HepG2 (cell line): Measurements from ENCODE around the gene ITPK1. TPM values are rescaled to one million over a fixed set of nuclear protein-coding genes. Genes with fewer than 3 reads are reported as not detected.

Experiments
- ATAC-seq: fragments of 200-7000 bp; cut with Tn5 transposase; 3 replicates; pipeline ENCODE4 v1.9.1; 2020; ENCODE audit warnings: mild to moderate bottlenecking, moderate library complexity
- BruUV-seq: library from RNA; stranded (reverse); fragments of 400-500 nt; replicated peaks from 2 replicates; lab custom pipeline; 2021; lab: Mats Ljungman, UMichigan
- CTCF ChIA-PET: fragments of 300-600 bp; formaldehyde crosslinking; extraction: SDS; loops from one replicate; lab custom pipeline; 2021; ENCODE audit warnings: low total read pairs, inconsistent platforms, low intra/inter-chr PET ratio; lab: Yijun Ruan, JAX
- POLR2A ChIA-PET: fragments of 350-600 bp; sonication (Branson Sonifier 250); formaldehyde crosslinking; loops from one replicate; lab custom pipeline; 2020; ENCODE audit warnings: antibody characterized with exemption, inconsistent platforms; lab: Yijun Ruan, JAX
- DNase-seq: peaks from one replicate; pipeline ENCODE4 v3.0.0-alpha.2; 2015; ENCODE audit warnings: low spot score
- FAIRE-seq: peaks from 3 replicates; lab custom pipeline; 2011; peaks lifted over from hg19 to GRCh38; lab: Jason Lieb, UNC
- H2AFZ ChIP-seq: one replicate; pipeline ENCODE4 v1.6.1; 2011; ENCODE audit warnings: low read length, inconsistent platforms
- H3K27ac ChIP-seq: fragments of 300-600 bp; 3 replicates; pipeline ENCODE4 v1.8.0; 2011; ENCODE audit warnings: mixed run types, mild to moderate bottlenecking, mixed read lengths, low read length, inconsistent platforms; ENCODE audit not compliant: insufficient read depth; ENCODE audit errors: extremely low read length
- H3K27me3 ChIP-seq, 2 experiments: fragments of 200-600 bp in 1 of 2; 2 replicates in 1 of 2; 3 replicates in 1 of 2; pipeline versions ENCODE4 v1.6.0 to v1.8.0; 2011; ENCODE audit warnings: low read length in 2 of 2, mild to moderate bottlenecking in 2 of 2, moderate library complexity in 2 of 2, inconsistent platforms in 1 of 2; ENCODE audit not compliant: insufficient read depth in 2 of 2, control insufficient read depth in 1 of 2
- H3K36me3 ChIP-seq, 2 experiments: fragments of 200-600 bp in 1 of 2; replicated peaks in 1 of 2; 2 replicates in 1 of 2; 3 replicates in 1 of 2; pipeline versions ENCODE4 v1.5.1 to v1.8.0; 2011; ENCODE audit warnings: low read length in 2 of 2, inconsistent platforms in 1 of 2; ENCODE audit not compliant: insufficient read depth in 2 of 2, control insufficient read depth in 1 of 2
- H3K4me1 ChIP-seq: 2 replicates; pipeline ENCODE4 v1.5.1; 2012; ENCODE audit warnings: low read length, inconsistent platforms; ENCODE audit not compliant: insufficient read depth
- H3K4me2 ChIP-seq: 2 replicates; pipeline ENCODE4 v1.6.0; 2011; ENCODE audit warnings: low read depth, low read length, inconsistent platforms
- H3K4me3 ChIP-seq, 3 experiments: fragments of 200-600 bp in 1 of 3; sonication (generic), shearing (Covaris generic) in 1 of 3; replicated peaks in 1 of 3; 2 replicates each; pipeline ENCODE4 v1.5.1; 2011 to 2016; ENCODE audit warnings: low read length in 3 of 3, inconsistent platforms in 2 of 3, low read depth in 2 of 3, mild to moderate bottlenecking in 2 of 3, control low read depth in 1 of 3, mixed read lengths in 1 of 3; ENCODE audit not compliant: insufficient read depth in 1 of 3
- H3K79me2 ChIP-seq: one replicate; pipeline ENCODE4 v1.6.1; 2011; ENCODE audit warnings: low read length, inconsistent platforms; ENCODE audit not compliant: insufficient read depth
- H3K9ac ChIP-seq: 2 replicates; pipeline ENCODE4 v1.6.0; 2011; ENCODE audit warnings: mild to moderate bottlenecking, low read depth, low read length, inconsistent platforms; ENCODE audit not compliant: insufficient read depth
- H3K9me3 ChIP-seq: 2 replicates; pipeline ENCODE4 v1.5.1; 2012; ENCODE audit warnings: mild to moderate bottlenecking, low read length
- H4K20me1 ChIP-seq: 2 replicates; pipeline ENCODE4 v1.6.0; 2011; ENCODE audit warnings: inconsistent platforms, mild to moderate bottlenecking, low read length, moderate library complexity; ENCODE audit not compliant: insufficient read depth
- HNF4A ChIP-seq: sonication (generic); formaldehyde crosslinking; IDR thresholded peaks from 2 replicates; pipeline ENCODE4 v1.4.0; 2020; ENCODE audit warnings: missing genetic modification reagents
- HOXD1 ChIP-seq: sonication (generic); formaldehyde crosslinking; IDR thresholded peaks from 2 replicates; pipeline ENCODE4 v1.5.0; 2020; ENCODE audit warnings: missing genetic modification reagents
- SIX4 ChIP-seq: sonication (generic); formaldehyde crosslinking; IDR thresholded peaks from 2 replicates; pipeline ENCODE4 v1.4.0; 2020; ENCODE audit warnings: missing genetic modification reagents
- SRSF4 ChIP-seq: fragments of 200-400 bp; formaldehyde crosslinking; IDR thresholded peaks from one replicate; pipeline ENCODE4 v1.6.1; 2018; ENCODE audit warnings: mild to moderate bottlenecking, low read depth, low read length, moderate library complexity; ENCODE audit not compliant: poor library complexity, severe bottlenecking
- ZMYM3 ChIP-seq: sonication (generic); formaldehyde crosslinking; IDR thresholded peaks from 2 replicates; pipeline ENCODE4 v1.5.1; 2020; ENCODE audit warnings: mild to moderate bottlenecking, missing genetic modification reagents
- ZNF629 ChIP-seq: sonication (generic); formaldehyde crosslinking; conservative IDR thresholded peaks from 2 replicates; pipeline ENCODE4 v1.5.0; 2020; ENCODE audit warnings: missing genetic modification reagents
- ZNF768 ChIP-seq: sonication (generic); formaldehyde crosslinking; IDR thresholded peaks from 2 replicates; pipeline ENCODE4 v1.4.0; 2020; ENCODE audit warnings: missing genetic modification reagents
- ZNF781 ChIP-seq: sonication (generic); formaldehyde crosslinking; IDR thresholded peaks from 2 replicates; pipeline ENCODE4 v1.5.1; 2020; ENCODE audit warnings: borderline replicate concordance, mild to moderate bottlenecking, missing genetic modification reagents; ENCODE audit errors: not compliant biosample characterization
- WGBS: methylation state at CpG from one replicate; pipeline ENCODE4 v1.1.6; 2017; ENCODE audit warnings: low lambda C conversion rate; 5-methylcytosine and 5-hydroxymethylcytosine counted together
- in situ Hi-C: cut with HindIII; loops from 2 replicates; pipeline ENCODE4 v1.10.0; 2017; ENCODE audit warnings: low pct_unique_long_range_greater_than_20kb; ENCODE audit not compliant: extremely low pct_ligation_motif_present
- intact Hi-C: fragments of 100-400 bp; cut with micrococcal nuclease; formaldehyde crosslinking; loops from one replicate; pipeline ENCODE4 v1.10.0; 2022; ENCODE audit not compliant: unreplicated experiment
- polyA plus RNA-seq, 8 experiments: library from polyadenylated mRNA; depleted of rRNA in 3 of 8; stranded (reverse) in 7 of 8; unstranded in 1 of 8; fragments of >200 nt; fragmentation: Illumina TruSeq in 4 of 8; extraction: Trizol in 4 of 8; gene quantifications; 2 replicates each; pipeline versions ENCODE4 v1.2.1 to v1.2.3, GENCODE V29; 2011 to 2016; ENCODE audit warnings: low read depth in 4 of 8, missing spikeins in 1 of 8, mixed read lengths in 1 of 8; ENCODE audit not compliant: insufficient read depth in 1 of 8
- total RNA-seq, 5 experiments: library from RNA; depleted of rRNA; stranded (reverse); fragments of >200 nt; fragmentation: Illumina TruSeq; extraction: Trizol; gene quantifications; 2 replicates each; pipeline ENCODE4 v1.2.3, GENCODE V29; 2016; ENCODE audit warnings: low read depth in 1 of 5

Gene ITPK1
- total and polyA plus RNA-seq, 2 of the 13 experiments (the other 11 are each of a cell fraction or from before 2014, with no cell fraction given): 20.5 to 47.5 TPM

DNA sequence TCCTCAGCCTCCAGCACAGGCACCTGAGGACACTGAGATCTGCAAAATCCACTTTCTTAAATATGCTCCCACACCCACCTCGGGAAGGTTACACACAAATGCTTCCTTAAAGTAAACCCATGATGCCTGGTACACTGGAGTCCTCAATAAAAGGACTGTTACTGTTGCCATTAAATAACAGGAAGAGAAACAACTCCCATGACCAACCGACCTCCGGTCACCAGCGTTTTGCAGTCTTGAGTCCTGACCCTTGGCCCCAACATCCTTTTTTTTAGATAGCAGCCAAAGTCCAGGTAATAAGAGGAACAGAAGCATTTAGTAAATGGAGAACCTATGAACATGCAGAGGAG lies 42.4 kb downstream of the ITPK1 start:
- peaks cover 25% of the 10 kb centered on the region for H3K4me1 ChIP-seq
- POLR2A ChIA-PET: no interaction called here
- no peaks in the 10 kb centered on the region for H3K27me3 ChIP-seq
- 51% methylated on average over 4 of the region's 4 CpGs for WGBS
- no peak overlapping the region for H2AFZ ChIP-seq
- intact Hi-C loops: no loop called here
- no peak overlapping the region for H3K4me3 ChIP-seq
- peak; percentile 8 for FAIRE-seq
- TF ChIP-seq ZNF781 (CRISPR knock-in tag) (no peak), HNF4A (CRISPR knock-in tag) (peak; percentile 24; the same call in 1 of the 2 replicates)
- no peak for ATAC-seq
- peak overlapping the region; percentile 66; the same call in 1 of the 2 replicates for H3K4me2 ChIP-seq
- no peaks in the 10 kb centered on the region for H3K79me2 ChIP-seq
- no TSS peak for BruUV-seq
- no peak for DNase-seq
- in situ Hi-C loops: no loop called here
- H3K27ac ChIP-seq: no peak overlapping the region
- no peak overlapping the region for H3K9ac ChIP-seq
- CTCF ChIA-PET: no interaction called here
- H3K9me3 ChIP-seq: no peaks in the 10 kb centered on the region
- H4K20me1 ChIP-seq: no peaks in the 10 kb centered on the region
- H3K36me3 ChIP-seq: 0 out of 5 replicates have a peak, but pooled peaks cover 0 to 3% of the 10 kb centered on the region in 2 experiments

GRCh38 chr14:93072659-93073357 lies 42.9 kb downstream of the ITPK1 start:
- in situ Hi-C loops: no loop called here
- CTCF ChIA-PET: no interaction called here

More at GRCh38 chr14:93072659-93073357, 42.9 kb downstream of the ITPK1 start:
- no peak overlapping the region for H3K27ac ChIP-seq
- H3K79me2 ChIP-seq: no peaks in the 10 kb centered on the region
- POLR2A ChIA-PET: interaction anchor here (0.6 kb wide), 1 partner anchor 10 kb away, joined by 3 read pairs; no protein-coding TSS in a partner anchor
- no peaks in the 10 kb centered on the region for H4K20me1 ChIP-seq
- H3K9ac ChIP-seq: no peak overlapping the region
- 87% methylated on average over 11 of the region's 12 CpGs for WGBS
- intact Hi-C loops: no loop called here
- H3K4me3 ChIP-seq: no peak overlapping the region
- H3K4me2 ChIP-seq: no peak overlapping the region
- H3K9me3 ChIP-seq: no peaks in the 10 kb centered on the region
- H2AFZ ChIP-seq: no peak overlapping the region
- TF ChIP-seq ZNF768 (CRISPR knock-in tag): peak; percentile 93
- TF ChIP-seq ZMYM3 (CRISPR knock-in tag): peak; percentile 53; the same call in 1 of the 2 replicates
- TF ChIP-seq SIX4: no peak
- no peak for TF ChIP-seq SRSF4
- peak; percentile 92 for TF ChIP-seq ZNF629 (CRISPR knock-in tag)
- no peak for TF ChIP-seq HOXD1 (CRISPR knock-in tag)
- H3K4me1 ChIP-seq: peaks cover 25% of the 10 kb centered on the region
- BruUV-seq: no TSS peak
- FAIRE-seq (no peak), ATAC-seq (no peak), DNase-seq (no peak)
- H3K27me3 ChIP-seq: no peaks in the 10 kb centered on the region
- 0 out of 5 replicates have a peak, but pooled peaks cover 0 to 3% of the 10 kb centered on the region in 2 experiments for H3K36me3 ChIP-seq
